Measurements from ENCODE around the gene DIDO1.
"Not testable (repeated sequence)": the region's sequence is repeated elsewhere in the genome, so short reads cannot be mapped to it uniquely, and the experiment has no call there.

The DIDO1 gene

GRCh38 chr20:62879275-62880146, 46.8 kb downstream of the DIDO1 start:
- no peak overlapping the region for H3K4me3 ChIP-seq (ENCODE audit: insufficient read depth, low read depth, low read length, poor library complexity, severe bottlenecking)
- DNase-seq: no peak
- no peaks in the 10 kb centered on the region for H3K4me1 ChIP-seq (ENCODE audit: control insufficient read depth, insufficient read depth, low read length, poor library complexity, severe bottlenecking)
- H3K9me3 ChIP-seq (ENCODE audit: control insufficient read depth, low read length): no peaks in the 10 kb centered on the region
- no peak overlapping the region for H3K27ac ChIP-seq (ENCODE audit: insufficient read depth, low read length, poor library complexity, severe bottlenecking)
- H3K27me3 ChIP-seq (replicated peaks; ENCODE audit: control insufficient read depth, insufficient read depth, low read length, poor library complexity, severe bottlenecking): no peaks in the 10 kb centered on the region
- H3K36me3 ChIP-seq (ENCODE audit: control insufficient read depth, insufficient read depth, low read length): peaks cover 24% of the 10 kb centered on the region

DNA sequence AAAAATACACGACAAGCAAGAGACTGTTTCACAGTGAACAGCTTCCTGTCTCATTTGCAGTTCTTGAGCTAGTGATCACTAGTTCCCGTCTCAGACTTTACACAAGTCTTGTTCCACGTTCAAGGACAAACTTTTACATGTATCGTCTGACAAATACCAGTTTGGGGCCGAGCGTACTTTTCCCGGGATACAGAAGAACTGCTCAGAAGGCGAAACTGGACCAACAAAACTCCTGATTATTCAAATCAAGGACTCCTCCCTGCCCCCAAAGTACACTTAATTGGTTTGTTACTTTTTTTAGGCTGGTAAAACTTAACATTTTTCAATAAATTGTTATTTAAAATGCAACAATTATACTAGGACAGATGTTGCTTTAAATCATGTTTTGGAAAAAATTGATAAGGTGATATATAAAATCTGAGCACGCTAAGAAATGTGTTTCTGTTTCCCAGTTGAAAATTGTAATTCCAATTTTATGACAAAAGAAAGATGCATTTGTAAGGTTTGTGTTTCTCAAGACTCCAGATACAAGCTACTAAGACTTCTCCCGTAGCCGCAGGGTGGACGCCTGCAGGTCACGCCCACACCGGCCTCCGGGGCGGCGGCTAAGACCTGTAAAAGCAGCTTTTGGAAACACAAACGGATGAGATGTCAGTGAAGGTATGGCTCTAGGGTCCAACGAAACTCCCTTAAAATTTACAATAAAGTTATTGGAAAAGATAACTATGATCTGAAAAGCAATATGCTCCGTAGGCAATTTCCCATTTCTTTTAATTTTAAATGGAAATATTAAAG, 47.9 kb downstream of the DIDO1 start:
- Histone ChIP-seq H3K4me3 (ENCODE audit: insufficient read depth, low read depth, low read length, poor library complexity, severe bottlenecking) (no peak overlapping the region), H3K4me1 (ENCODE audit: control insufficient read depth, insufficient read depth, low read length, poor library complexity, severe bottlenecking) (no peaks in the 10 kb centered on the region), H3K27ac (ENCODE audit: insufficient read depth, low read length, poor library complexity, severe bottlenecking) (no peak overlapping the region), H3K36me3 (ENCODE audit: control insufficient read depth, insufficient read depth, low read length) (peaks cover 24% of the 10 kb centered on the region), H3K9me3 (ENCODE audit: control insufficient read depth, low read length) (no peaks in the 10 kb centered on the region), H3K27me3 (replicated peaks; ENCODE audit: control insufficient read depth, insufficient read depth, low read length, poor library complexity, severe bottlenecking) (no peaks in the 10 kb centered on the region)
- no peak for DNase-seq

DNA sequence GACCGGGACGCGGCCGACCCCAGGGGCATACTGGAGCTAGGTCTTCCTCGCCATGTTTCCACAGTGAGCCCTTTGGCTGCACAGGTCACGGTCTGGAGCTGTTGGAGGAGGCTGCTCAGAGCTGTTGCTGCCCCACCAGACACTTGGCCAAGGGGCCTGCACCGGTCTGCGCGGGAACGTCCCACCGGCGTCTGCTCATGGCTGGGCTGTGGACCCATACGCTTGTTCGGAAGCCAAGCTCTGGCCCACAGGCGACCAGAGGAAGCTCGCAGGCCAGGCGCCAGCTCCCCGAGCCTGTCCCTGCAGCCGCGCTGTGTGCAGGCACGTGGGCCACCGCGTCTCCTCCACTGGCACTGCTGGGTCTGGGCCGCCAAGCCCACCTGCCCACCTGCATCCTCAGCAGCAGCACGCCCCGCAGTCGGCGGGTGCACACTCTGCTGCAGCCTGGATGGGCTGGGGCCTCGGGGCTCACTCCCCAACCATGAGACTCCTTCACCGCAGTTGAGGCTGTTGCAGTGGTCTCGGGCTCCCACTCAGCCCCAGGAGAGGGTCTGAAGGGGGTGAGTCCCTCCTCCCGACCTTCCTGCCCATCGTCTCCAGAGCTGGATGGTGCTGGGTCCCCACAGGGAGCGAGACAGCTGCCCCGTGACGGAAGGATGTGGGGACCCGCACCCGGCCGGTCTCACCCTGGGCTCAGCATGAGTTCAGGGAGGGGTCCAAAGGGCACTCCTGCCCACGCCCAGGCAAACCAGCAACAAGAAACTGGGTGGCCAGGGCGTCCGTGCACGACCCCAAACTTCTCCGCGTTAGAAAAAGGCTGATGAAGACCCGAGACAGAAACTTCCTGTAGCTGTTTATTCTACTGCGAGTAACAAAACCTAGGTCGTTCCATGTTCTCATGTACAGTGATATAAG, 49.1 kb downstream of the DIDO1 start:
- Histone ChIP-seq H3K4me3 (ENCODE audit: insufficient read depth, low read depth, low read length, poor library complexity, severe bottlenecking) (no peak overlapping the region), H3K27ac (ENCODE audit: insufficient read depth, low read length, poor library complexity, severe bottlenecking) (no peak overlapping the region)

GRCh38 chr20:62876501-62876901, 49.8 kb downstream of the DIDO1 start:
- Histone ChIP-seq H3K27me3 (replicated peaks; ENCODE audit: control insufficient read depth, insufficient read depth, low read length, poor library complexity, severe bottlenecking) (no peaks in the 10 kb centered on the region), H3K27ac (ENCODE audit: insufficient read depth, low read length, poor library complexity, severe bottlenecking) (no peak overlapping the region)
- no peak for DNase-seq

More for the DNA sequence above, 49.1 kb downstream of the DIDO1 start:
- Histone ChIP-seq H3K9me3 (ENCODE audit: control insufficient read depth, low read length) (no peaks in the 10 kb centered on the region), H3K27me3 (replicated peaks; ENCODE audit: control insufficient read depth, insufficient read depth, low read length, poor library complexity, severe bottlenecking) (no peaks in the 10 kb centered on the region), H3K36me3 (ENCODE audit: control insufficient read depth, insufficient read depth, low read length) (peaks cover 22% of the 10 kb centered on the region), H3K4me1 (ENCODE audit: control insufficient read depth, insufficient read depth, low read length, poor library complexity, severe bottlenecking) (no peaks in the 10 kb centered on the region)
- no peak for DNase-seq

DNA sequence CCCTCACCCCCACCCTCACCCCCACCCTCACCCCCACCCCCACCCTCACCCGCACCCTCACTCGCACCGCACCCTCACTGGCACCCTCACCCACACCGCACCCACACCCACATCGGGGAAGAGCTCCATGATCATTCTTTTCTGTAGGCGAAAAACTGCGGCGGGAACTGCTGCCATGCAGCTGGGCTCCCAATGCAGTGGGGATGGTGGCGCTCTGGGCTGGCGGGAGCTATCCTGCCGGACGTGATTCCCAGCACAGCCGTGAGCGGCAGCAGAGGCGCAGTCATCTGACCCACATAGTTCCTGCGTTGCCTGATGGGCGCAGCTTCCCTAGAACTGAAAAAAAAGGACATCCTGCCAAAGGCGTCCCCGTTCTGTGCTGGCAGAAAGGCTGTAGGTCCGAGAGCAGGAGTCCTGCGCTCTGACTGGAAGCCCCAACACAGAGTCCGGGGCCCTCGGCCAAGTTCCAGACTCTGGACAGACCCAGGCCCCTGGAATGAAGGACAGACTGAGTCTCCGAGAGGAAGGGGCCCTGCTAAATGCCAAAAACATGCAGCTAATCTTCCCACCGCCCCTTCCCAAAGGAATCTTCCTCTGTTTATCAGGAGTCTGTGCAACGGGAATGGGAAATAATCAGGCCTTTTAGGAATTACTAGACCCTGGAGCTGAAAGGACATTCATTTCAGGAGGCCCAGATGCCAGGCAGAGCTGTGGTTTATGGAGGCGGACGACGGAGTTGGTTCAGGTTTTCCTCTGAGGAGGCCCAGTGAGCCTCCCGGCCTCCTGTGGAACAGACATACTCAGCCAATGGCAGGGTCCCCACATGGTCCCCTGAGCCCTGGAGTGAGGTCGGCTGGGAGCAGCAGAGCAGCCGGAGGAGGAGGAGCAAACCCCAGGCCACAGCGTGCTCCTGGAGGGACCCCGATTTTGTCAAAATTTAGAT, 50.6 kb downstream of the DIDO1 start:
- Histone ChIP-seq H3K9me3 (ENCODE audit: control insufficient read depth, low read length) (no peaks in the 10 kb centered on the region), H3K27ac (ENCODE audit: insufficient read depth, low read length, poor library complexity, severe bottlenecking) (no peak overlapping the region), H3K36me3 (ENCODE audit: control insufficient read depth, insufficient read depth, low read length) (peaks cover 13% of the 10 kb centered on the region), H3K27me3 (replicated peaks; ENCODE audit: control insufficient read depth, insufficient read depth, low read length, poor library complexity, severe bottlenecking) (no peaks in the 10 kb centered on the region), H3K4me1 (ENCODE audit: control insufficient read depth, insufficient read depth, low read length, poor library complexity, severe bottlenecking) (no peaks in the 10 kb centered on the region), H3K4me3 (ENCODE audit: insufficient read depth, low read depth, low read length, poor library complexity, severe bottlenecking) (no peak overlapping the region)
- DNase-seq: no peak

More at GRCh38 chr20:62876501-62876901, 49.8 kb downstream of the DIDO1 start:
- H3K9me3 ChIP-seq (ENCODE audit: control insufficient read depth, low read length): no peaks in the 10 kb centered on the region
- H3K4me1 ChIP-seq (ENCODE audit: control insufficient read depth, insufficient read depth, low read length, poor library complexity, severe bottlenecking): no peaks in the 10 kb centered on the region
- no peak overlapping the region for H3K4me3 ChIP-seq (ENCODE audit: insufficient read depth, low read depth, low read length, poor library complexity, severe bottlenecking)
- H3K36me3 ChIP-seq (ENCODE audit: control insufficient read depth, insufficient read depth, low read length): peaks cover 16% of the 10 kb centered on the region

DNA sequence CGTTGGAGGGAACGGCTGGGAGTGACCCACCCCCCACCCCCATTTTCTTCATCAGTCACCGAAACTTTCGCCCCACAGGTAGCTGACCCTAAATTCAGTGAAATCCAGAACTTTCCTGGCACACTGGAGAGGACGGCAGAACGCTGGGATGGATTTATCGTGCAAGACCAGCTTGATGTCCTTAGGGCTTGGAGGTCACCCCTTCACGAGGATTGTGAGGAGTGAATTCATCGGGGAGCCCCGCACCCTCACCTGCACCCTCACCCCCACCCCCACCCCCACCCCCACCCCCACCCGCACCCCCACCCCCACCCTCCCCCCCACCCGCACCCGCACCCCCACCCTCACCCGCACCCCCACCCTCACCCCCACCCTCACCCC, 51.4 kb downstream of the DIDO1 start:
- H3K27ac ChIP-seq (ENCODE audit: insufficient read depth, low read length, poor library complexity, severe bottlenecking): no peak overlapping the region
- no peak overlapping the region for H3K4me3 ChIP-seq (ENCODE audit: insufficient read depth, low read depth, low read length, poor library complexity, severe bottlenecking)
- no peak for DNase-seq
- H3K27me3 ChIP-seq (replicated peaks; ENCODE audit: control insufficient read depth, insufficient read depth, low read length, poor library complexity, severe bottlenecking): no peaks in the 10 kb centered on the region
- no peaks in the 10 kb centered on the region for H3K9me3 ChIP-seq (ENCODE audit: control insufficient read depth, low read length)
- H3K4me1 ChIP-seq (ENCODE audit: control insufficient read depth, insufficient read depth, low read length, poor library complexity, severe bottlenecking): no peaks in the 10 kb centered on the region
- peaks cover 5% of the 10 kb centered on the region for H3K36me3 ChIP-seq (ENCODE audit: control insufficient read depth, insufficient read depth, low read length)

DNA sequence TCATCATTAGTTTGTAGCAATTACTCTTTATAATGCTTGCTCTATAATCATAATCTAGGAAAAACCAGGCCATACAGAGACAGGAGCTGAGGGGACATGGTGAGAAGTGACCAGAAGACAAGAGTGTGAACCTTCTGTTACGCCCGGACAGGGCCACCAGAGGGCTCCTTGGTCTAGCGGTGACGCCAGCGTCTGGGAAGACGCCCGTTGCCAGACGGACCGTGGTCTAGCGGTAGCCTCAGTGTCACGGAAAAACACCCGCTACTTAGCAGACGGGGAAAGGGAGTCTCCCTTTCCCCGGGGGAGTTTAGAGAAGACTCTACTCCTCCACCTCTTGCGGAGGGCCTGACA, 52.6 kb downstream of the DIDO1 start:
- H3K36me3 ChIP-seq (ENCODE audit: control insufficient read depth, insufficient read depth, low read length); H3K27ac ChIP-seq (ENCODE audit: insufficient read depth, low read length, poor library complexity, severe bottlenecking); H3K9me3 ChIP-seq (ENCODE audit: control insufficient read depth, low read length); H3K4me3 ChIP-seq (ENCODE audit: insufficient read depth, low read depth, low read length, poor library complexity, severe bottlenecking); H3K4me1 ChIP-seq (ENCODE audit: control insufficient read depth, insufficient read depth, low read length, poor library complexity, severe bottlenecking); H3K27me3 ChIP-seq (replicated peaks; ENCODE audit: control insufficient read depth, insufficient read depth, low read length, poor library complexity, severe bottlenecking): not testable (repeated sequence)
- peak in 1 of 3 donors; percentile 15 for DNase-seq

DNA sequence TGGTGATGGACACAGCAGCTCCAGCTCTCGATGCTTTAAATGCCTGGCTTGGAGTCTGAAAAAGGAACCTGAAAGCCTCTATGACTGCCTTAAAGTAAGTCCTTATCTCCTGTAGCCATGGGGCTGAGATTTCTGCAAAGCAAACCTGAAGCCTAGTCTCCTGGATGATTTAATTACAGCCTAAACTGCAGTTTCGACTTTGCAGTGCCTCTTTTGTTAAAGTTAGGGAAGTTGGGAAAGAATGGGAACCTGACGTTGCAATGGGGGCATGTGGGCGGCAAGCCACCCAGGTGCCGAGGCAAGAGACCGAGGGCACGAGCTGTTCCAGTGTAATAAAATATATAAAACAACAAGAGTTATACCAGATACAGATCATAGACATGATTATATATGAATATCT, 53.0 kb downstream of the DIDO1 start:
- Histone ChIP-seq H3K27ac (ENCODE audit: insufficient read depth, low read length, poor library complexity, severe bottlenecking) (no peak overlapping the region), H3K4me1 (ENCODE audit: control insufficient read depth, insufficient read depth, low read length, poor library complexity, severe bottlenecking) (no peaks in the 10 kb centered on the region), H3K27me3 (replicated peaks; ENCODE audit: control insufficient read depth, insufficient read depth, low read length, poor library complexity, severe bottlenecking) (no peaks in the 10 kb centered on the region), H3K36me3 (ENCODE audit: control insufficient read depth, insufficient read depth, low read length) (no peaks in the 10 kb centered on the region), H3K4me3 (ENCODE audit: insufficient read depth, low read depth, low read length, poor library complexity, severe bottlenecking) (no peak overlapping the region), H3K9me3 (ENCODE audit: control insufficient read depth, low read length) (no peaks in the 10 kb centered on the region)
- DNase-seq: no peak

- no peaks in the 10 kb centered on the region for H3K9me3 ChIP-seq (ENCODE audit: control insufficient read depth, low read length)
These were observed 53.4 kb downstream of the DIDO1 start for GRCh38 chr20:62872862-62873261.

More at GRCh38 chr20:62872862-62873261, 53.4 kb downstream of the DIDO1 start:
- Histone ChIP-seq H3K36me3 (ENCODE audit: control insufficient read depth, insufficient read depth, low read length) (no peaks in the 10 kb centered on the region), H3K27me3 (replicated peaks; ENCODE audit: control insufficient read depth, insufficient read depth, low read length, poor library complexity, severe bottlenecking) (no peaks in the 10 kb centered on the region), H3K4me3 (ENCODE audit: insufficient read depth, low read depth, low read length, poor library complexity, severe bottlenecking) (no peak overlapping the region), H3K4me1 (ENCODE audit: control insufficient read depth, insufficient read depth, low read length, poor library complexity, severe bottlenecking) (no peaks in the 10 kb centered on the region), H3K27ac (ENCODE audit: insufficient read depth, low read length, poor library complexity, severe bottlenecking) (no peak overlapping the region)
- DNase-seq: no peak

All from effector memory CD4-positive, alpha-beta T cell (primary cell).